ENCODE results near the gene GDPD1. TPM values are rescaled to one million over a fixed set of nuclear protein-coding genes. Genes with fewer than 3 reads are reported as not detected.

The GDPD1 gene
- total RNA-seq, 6 experiments from 2014 or later: 0.71 to 5.8 (median 1.2) TPM

GRCh38 chr17:59234631-59235030, 14.3 kb downstream of the GDPD1 start:
- Histone ChIP-seq H3K4me3 (no peak overlapping the region), H3K27me3 (no peaks in the 10 kb centered on the region), H3K27ac (no peak overlapping the region), H3K9me3 (no peaks in the 10 kb centered on the region), H3K36me3 (no peaks in the 10 kb centered on the region), H3K4me1 (no peaks in the 10 kb centered on the region)
- no peak for DNase-seq
- ATAC-seq: no peak
- intact Hi-C loops (cut with DNase I): no loop called here
- TF ChIP-seq CTCF (IDR thresholded peaks at IDR 0.05) (no peak), POLR2A (IDR thresholded peaks at IDR 0.05) (no peak)

GRCh38 chr17:59238906-59239305, 18.6 kb downstream of the GDPD1 start:
- Histone ChIP-seq H3K27me3 (no peaks in the 10 kb centered on the region), H3K27ac (no peak overlapping the region), H3K4me3 (no peak overlapping the region), H3K4me1 (no peaks in the 10 kb centered on the region), H3K36me3 (no peaks in the 10 kb centered on the region), H3K9me3 (no peaks in the 10 kb centered on the region)
- ATAC-seq (no peak), DNase-seq (no peak)
- WGBS (ENCODE audit: insufficient coverage, low coverage, low lambda C conversion rate, missing lambda C conversion rate): 94% methylated on average over 2 of the region's 2 CpGs
- TF ChIP-seq POLR2A (IDR thresholded peaks at IDR 0.05) (no peak), CTCF (IDR thresholded peaks at IDR 0.05) (no peak)
- intact Hi-C loops (cut with DNase I): no loop called here

- ATAC-seq (no peak), DNase-seq (no peak)
- Histone ChIP-seq H3K9me3 (no peaks in the 10 kb centered on the region), H3K4me1 (no peaks in the 10 kb centered on the region), H3K36me3 (no peaks in the 10 kb centered on the region), H3K27me3 (no peaks in the 10 kb centered on the region), H3K4me3 (no peak overlapping the region), H3K27ac (no peak overlapping the region)
- no peak for TF ChIP-seq CTCF (IDR thresholded peaks at IDR 0.05)
- no peak for TF ChIP-seq POLR2A (IDR thresholded peaks at IDR 0.05)
- WGBS (ENCODE audit: insufficient coverage, low coverage, low lambda C conversion rate, missing lambda C conversion rate): 79% methylated on average over 2 of the region's 6 CpGs
- intact Hi-C loops (cut with DNase I): no loop called here
These were observed 23.8 kb downstream of the GDPD1 start for GRCh38 chr17:59244081-59244480.

- WGBS (ENCODE audit: insufficient coverage, low coverage, low lambda C conversion rate, missing lambda C conversion rate): 52% methylated on average over 2 of the region's 2 CpGs
- TF ChIP-seq POLR2A (IDR thresholded peaks at IDR 0.05) (no peak), CTCF (IDR thresholded peaks at IDR 0.05) (no peak)
- no peak for ATAC-seq
These were observed 34.4 kb downstream of the GDPD1 start for GRCh38 chr17:59254742-59255141.

GRCh38 chr17:59257101-59257500, 36.8 kb downstream of the GDPD1 start:
- Histone ChIP-seq H3K4me1 (no peaks in the 10 kb centered on the region), H3K27me3 (no peaks in the 10 kb centered on the region), H3K9me3 (no peaks in the 10 kb centered on the region), H3K36me3 (no peaks in the 10 kb centered on the region), H3K4me3 (no peak overlapping the region), H3K27ac (no peak overlapping the region)
- TF ChIP-seq CTCF (IDR thresholded peaks at IDR 0.05) (no peak), POLR2A (IDR thresholded peaks at IDR 0.05) (no peak)
- ATAC-seq: no peak
- DNase-seq: no peak
- WGBS (ENCODE audit: insufficient coverage, low coverage, low lambda C conversion rate, missing lambda C conversion rate): 47% methylated on average over 2 of the region's 2 CpGs
- intact Hi-C loops (cut with DNase I): no loop called here

More at GRCh38 chr17:59254742-59255141, 34.4 kb downstream of the GDPD1 start:
- H3K27ac ChIP-seq: no peak overlapping the region
- no peaks in the 10 kb centered on the region for H3K27me3 ChIP-seq
- no peak overlapping the region for H3K4me3 ChIP-seq
- intact Hi-C loops (cut with DNase I): no loop called here
- no peaks in the 10 kb centered on the region for H3K9me3 ChIP-seq
- no peak for DNase-seq
- H3K4me1 ChIP-seq: no peaks in the 10 kb centered on the region
- H3K36me3 ChIP-seq: no peaks in the 10 kb centered on the region
